ENCODE data around the gene PDZD7.

GRCh38 chr10:100966887-100967286, 64.0 kb downstream of the PDZD7 start:
- TF ChIP-seq CTCF (IDR thresholded peaks at IDR 0.05; ENCODE audit: borderline replicate concordance, extremely low read depth, low read length, poor library complexity, severe bottlenecking) (no peak), EZH2 (IDR thresholded peaks at IDR 0.05; ENCODE audit: borderline replicate concordance, low read depth, low read length, severe bottlenecking) (no peak)
